DMS114 treated with DMSO at 0.1 percent for 48 hours (cell line): ENCODE measurements around the gene NRN1L.
A peak's percentile ranks its signal among the peaks of the same experiment; 100 is the strongest.

Source experiments
- DNase-seq: peaks from one replicate; lab custom pipeline; 2025; ENCODE audit not compliant: unreplicated experiment; lab: John Stamatoyannopoulos, UW

The NRN1L gene

GRCh38 chr16:67915831-67916723, 31.4 kb downstream of the NRN1L start:
- no peak for DNase-seq

- DNase-seq: no peak
Observed at GRCh38 chr16:67917140-67917851, 32.6 kb downstream of the NRN1L start.

DNA sequence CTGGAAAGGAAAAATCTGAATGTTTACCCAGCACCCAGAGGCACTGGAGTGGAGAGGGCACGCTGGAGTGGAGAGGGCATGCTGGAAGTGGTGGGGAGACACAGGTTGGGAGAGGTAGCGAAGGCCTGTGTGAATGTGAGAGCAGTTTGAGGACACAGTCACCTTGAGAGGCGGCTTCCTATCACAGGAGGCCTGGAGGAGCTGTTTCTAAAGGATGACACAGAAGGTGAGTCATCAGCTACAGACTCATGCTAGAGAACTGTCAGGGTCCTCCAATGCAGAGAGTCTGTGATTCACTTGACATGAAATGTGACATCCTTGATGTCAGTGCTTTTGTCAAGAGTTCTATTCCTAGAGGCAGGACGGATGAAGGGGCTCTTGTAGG, 33.2 kb downstream of the NRN1L start:
- no peak for DNase-seq

GRCh38 chr16:67919622-67920221, 35.0 kb downstream of the NRN1L start:
- no peak for DNase-seq

DNA sequence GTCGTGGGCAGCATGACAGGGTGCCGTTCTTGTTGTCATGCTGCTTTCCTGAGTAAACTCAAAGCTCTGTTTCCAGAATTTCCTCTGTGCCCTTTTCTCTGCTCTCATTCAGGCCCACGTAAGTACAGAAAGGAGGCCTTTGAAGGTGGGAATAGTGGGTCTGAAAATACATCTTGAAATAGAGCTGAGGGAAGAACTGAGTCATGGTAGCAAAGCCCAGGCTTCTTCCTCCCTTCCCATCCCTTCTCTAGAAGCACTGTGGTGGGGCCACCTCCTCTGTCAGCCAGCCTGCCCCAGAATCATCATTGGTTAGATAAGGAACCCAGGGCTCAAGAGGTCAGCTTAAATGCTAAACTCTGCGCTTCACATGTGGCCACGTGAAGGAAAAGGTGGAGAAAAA, 37.5 kb downstream of the NRN1L start:
- no peak for DNase-seq

- DNase-seq: no peak
Observed at GRCh38 chr16:67922740-67923139, 38.1 kb downstream of the NRN1L start.

DNA sequence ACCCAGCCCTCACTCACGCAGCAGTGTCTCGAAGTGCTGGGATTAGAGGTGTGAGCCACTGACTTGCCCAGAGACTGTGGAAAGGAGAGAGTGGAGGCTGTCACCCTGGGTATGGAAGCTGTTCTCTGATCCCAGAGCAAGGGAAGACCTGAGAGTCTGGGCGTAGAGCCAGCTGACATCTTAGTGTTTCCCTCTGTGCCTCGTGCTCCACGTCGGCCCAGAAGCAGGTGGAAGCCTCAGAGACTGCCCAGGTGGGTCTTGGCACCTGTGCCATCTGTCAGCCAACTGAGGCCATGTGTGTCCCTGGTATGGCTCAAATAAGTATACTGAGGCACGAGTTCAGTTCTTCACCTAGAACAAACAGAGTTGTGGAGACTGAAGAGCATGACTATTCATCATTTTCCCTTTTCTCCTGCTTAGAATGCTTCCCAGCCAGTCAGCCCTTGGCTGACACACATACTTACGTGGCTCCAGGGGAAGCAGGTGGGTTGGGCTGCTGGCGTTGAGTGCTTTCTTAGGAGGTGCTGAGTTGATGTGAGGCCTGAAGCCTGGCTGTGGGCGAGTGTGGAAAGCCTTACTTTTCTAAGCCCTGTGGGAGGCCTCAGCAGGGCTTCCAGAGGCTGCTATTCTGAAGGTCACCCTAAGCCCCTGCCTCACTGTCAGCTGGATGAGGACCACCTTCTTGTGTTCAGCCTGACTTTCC, 38.9 kb downstream of the NRN1L start:
- DNase-seq: no peak

DNA sequence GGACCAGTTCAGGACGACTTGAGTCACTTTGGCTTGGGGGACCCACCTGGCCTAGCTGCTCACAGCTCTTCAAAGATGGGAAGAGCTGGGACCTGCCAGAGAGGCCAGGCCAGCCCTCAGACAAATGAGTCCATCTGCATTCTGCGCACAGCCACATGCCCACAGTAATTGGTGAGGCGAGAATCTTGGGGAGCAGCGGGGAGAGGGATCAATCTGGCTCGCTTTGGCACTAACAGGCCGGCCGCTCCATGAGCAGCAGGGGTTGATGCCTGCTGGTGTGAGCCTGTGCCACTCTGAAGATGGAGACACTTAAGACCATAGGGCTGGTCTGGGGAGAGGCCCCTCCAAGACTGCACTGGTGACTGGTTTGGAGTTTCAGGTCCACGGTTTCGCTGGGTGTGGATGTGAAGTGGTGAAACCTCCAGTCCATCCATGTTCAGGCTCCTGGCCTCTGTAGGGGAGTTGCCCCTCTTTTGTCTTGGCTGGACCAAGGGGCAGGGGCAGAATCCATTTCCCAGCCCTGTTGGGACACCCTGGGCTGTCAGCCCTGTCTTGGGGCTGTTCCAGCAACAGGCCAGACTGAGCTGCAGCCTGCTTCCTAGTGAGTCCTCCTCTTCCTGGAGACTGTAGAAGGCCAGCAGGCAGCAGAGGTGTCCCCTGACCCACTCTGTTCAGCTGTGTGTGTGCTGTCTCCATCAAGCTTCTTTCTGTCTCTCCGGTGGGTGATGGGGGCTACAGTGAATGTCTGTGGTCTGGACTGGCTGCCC, 39.6 kb downstream of the NRN1L start:
- DNase-seq: no peak

GRCh38 chr16:67926181-67926750, 41.6 kb downstream of the NRN1L start:
- no peak for DNase-seq

DNA sequence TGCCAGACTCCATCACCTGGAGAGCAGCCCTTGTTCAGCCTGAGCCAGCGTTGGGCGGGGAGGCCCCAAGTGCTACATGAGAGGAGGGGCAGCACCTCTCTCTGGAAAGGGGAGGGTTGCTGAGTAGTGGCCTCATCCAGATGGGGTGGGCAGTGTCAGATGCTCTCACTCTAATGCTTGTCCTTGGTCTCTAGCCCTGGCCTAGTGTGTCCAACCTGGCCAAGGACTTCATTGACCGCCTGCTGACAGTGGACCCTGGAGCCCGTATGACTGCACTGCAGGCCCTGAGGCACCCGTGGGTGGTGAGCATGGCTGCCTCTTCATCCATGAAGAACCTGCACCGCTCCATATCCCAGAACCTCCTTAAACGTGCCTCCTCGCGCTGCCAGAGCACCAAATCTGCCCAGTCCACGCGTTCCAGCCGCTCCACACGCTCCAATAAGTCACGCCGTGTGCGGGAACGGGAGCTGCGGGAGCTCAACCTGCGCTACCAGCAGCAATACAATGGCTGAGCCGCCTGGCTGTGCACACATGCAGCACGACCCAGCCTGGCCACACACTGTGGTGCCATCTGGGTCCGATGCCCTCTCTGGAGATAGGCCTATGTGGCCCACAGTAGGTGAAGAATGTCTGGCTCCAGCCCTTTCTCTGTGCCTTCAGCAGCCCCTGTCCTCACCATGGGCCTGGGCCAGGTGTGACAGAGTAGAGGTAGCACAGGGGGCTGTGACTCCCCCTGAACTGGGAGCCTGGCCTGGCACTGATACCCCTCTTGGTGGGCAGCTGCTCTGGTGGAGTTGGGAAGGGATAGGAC, 42.7 kb downstream of the NRN1L start:
- DNase-seq: no peak

- no peak for DNase-seq
Observed at GRCh38 chr16:67928147-67928546, 43.5 kb downstream of the NRN1L start.

GRCh38 chr16:67928561-67929364, 44.1 kb downstream of the NRN1L start:
- DNase-seq: peak; percentile 23

- DNase-seq: no peak
Observed at GRCh38 chr16:67930191-67930590, 45.5 kb downstream of the NRN1L start.

DNA sequence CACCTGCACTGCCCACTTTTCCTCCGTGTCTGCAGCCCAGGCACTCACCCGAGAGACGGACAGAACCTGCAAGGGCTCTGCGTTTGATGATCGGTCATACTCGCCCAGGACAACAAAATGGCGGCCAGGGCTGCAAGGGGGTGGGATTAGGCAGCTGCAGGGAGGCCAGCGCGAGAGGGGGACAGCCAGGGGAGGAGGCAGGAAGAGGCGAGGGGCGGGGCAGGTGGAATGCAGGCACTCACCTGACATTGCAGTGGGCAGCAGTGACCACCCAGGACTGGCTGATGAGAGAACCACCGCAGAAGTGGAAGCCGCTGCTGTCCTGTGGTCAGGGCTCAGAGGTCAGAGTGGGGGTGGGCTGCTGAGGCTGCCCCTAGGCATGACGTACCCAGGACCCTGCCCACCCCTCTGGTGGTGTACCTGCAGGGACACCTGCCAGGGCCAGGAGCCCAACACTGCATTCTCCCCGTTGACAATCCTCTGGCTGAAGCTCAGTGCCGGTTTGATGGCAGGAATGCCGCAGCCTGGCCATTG, 46.1 kb downstream of the NRN1L start:
- no peak for DNase-seq

DNA sequence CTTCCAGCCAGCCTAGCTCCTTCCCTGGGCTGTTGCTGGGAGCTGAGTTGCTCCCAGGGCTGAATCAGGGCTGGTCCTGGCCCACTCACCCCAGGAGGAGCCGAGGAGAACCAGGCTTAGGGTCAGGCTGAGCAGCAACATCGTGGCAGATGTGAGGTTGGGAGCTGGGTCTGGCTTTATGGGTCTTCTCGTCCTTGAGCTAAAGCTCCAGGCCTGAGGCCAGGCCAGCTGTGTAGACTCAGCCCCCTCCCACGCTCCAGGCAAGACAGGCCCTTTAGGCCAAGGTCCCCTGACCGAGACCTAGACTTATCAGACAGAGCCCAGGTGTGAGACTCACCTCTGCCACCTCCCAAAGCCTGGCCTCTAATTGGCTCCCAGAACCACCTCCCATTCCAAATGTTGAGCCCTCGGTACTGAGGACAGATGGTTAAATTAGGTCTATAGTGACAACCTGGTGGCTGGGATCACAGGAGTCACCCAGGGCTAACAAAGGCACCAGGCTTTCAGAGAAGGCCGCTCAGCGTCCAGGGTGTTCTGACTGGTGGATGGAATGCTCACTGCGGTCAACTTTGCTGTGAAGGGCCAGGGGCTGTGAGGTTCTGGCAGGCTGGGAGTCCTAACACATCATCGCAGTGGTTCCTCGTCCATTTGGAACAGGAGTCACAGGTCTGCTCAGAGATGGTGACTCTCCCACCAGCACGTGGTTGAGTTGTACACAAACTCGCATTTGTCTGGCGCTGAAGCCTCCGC, 47.2 kb downstream of the NRN1L start, which contains the start of gene CTRL:
Gene CTRL, minus strand, starts transcription at position 151 of the 750 bp plus-strand sequence. Its CDS starts 10 bp downstream, at position 141.
- DNase-seq: no peak

DNA sequence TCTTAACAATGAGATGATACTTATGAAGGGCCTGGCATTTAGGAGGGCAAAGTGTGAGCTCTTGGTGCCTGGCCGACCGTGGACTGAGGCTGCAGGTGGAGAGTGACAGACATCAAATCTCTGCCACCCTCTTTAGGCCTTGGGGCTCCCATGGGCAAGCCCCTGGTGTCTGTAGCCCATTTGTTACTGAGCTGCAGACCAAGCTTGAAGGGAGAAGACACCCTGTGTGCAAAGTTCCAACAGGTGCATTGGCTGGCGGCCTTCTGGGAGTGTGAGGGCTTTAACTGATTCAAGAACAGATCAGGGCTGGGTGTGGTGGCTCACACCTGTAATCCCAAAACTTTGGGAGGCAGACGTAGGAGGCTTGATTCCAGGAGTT, 47.8 kb downstream of the NRN1L start:
- DNase-seq: no peak

- no peak for DNase-seq
Observed at GRCh38 chr16:67933805-67934204, 49.1 kb downstream of the NRN1L start.
